H1 (cell line): ENCODE results near the gene MANEAL.

ENCODE experiments used
- TAF7 ChIP-seq: optimal IDR thresholded peaks from 2 replicates; pipeline ENCODE3; 2011; ENCODE audit warnings: low read depth, mild to moderate bottlenecking, inconsistent platforms, low read length, moderate library complexity, borderline replicate concordance
- TF ChIP-seq, protein P1 (sequence below): IDR thresholded peaks from 2 replicates; pipeline ENCODE4 v1.6.1; 2012; ENCODE audit warnings: inconsistent platforms

DNA sequence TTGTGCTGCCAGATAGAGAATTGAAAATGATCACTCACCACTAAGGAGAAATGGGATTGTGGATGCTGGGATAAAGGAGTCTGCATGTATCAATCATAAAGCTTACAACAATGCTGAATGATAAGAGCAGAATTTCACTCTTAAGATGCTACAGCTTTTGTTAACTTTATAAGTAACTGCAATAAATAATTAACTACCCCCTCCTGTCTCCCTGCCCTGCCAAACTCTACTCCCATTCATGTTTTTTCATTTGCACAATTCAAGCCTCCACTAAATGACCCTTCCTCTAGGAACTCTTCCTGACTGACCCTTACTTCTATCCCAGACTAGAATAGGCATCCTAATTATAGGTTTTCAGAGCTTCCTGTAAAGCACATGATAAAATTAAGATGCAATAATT lies 50.9 kb downstream of the MANEAL start:
- TF ChIP-seq TAF7 = no peak
- TF ChIP-seq, protein P1, sequence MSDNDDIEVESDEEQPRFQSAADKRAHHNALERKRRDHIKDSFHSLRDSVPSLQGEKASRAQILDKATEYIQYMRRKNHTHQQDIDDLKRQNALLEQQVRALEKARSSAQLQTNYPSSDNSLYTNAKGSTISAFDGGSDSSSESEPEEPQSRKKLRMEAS = no peak
